ENCODE measurements around the gene CSK.

DNA sequence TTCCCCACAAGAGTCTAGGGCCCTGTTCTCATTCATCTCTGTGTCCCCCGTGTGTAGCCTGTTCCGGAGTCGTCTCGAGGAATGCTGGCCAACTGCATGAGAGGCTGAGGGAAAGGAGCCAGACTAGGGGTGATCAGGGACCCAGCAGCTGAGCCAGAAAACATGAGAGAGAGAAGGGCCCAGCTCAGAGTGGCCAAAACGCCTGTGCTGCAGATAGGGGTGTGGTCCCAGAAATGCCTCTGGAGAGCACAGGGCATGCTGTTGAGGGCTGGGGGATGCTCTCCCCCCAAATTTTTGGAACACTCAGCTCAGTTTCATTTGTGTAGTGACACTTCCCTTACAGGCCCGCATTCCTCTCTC, 19.1 kb upstream of the CSK start:
- TF ChIP-seq SIN3A (IDR thresholded peaks at IDR 0.05; ENCODE audit: borderline replicate concordance, insufficient read depth, low read length) (no peak), TAF1 (IDR thresholded peaks at IDR 0.05; ENCODE audit: borderline replicate concordance, insufficient read depth, low read length) (no peak)

Data from PFSK-1 (cell line).